GM12878 (cell line): ENCODE results near the gene ATP8A1. TPM values are rescaled to one million over a fixed set of nuclear protein-coding genes. Genes with fewer than 3 reads are reported as not detected.

ENCODE experiments used
- GATAD2B ChIP-seq: fragments of 450-650 bp; conservative IDR thresholded peaks from 2 replicates; pipeline ENCODE4 v1.6.1; 2017; ENCODE audit warnings: low read depth, mild to moderate bottlenecking, moderate library complexity
- KDM1A ChIP-seq: fragments of 200-600 bp; sonication (generic); IDR thresholded peaks from 2 replicates; pipeline ENCODE4 v1.6.1; 2016; ENCODE audit warnings: borderline replicate concordance
- MEF2A ChIP-seq: IDR thresholded peaks from 2 replicates; pipeline ENCODE4 v1.6.1; 2011; ENCODE audit warnings: low read depth, mild to moderate bottlenecking, low read length, moderate library complexity; ENCODE audit not compliant: insufficient read depth
- NFYB ChIP-seq: IDR thresholded peaks from 2 replicates; pipeline ENCODE4 v1.6.1; 2011; ENCODE audit warnings: low read depth, mild to moderate bottlenecking, low read length, improper control_type of control experiment, moderate library complexity; ENCODE audit not compliant: insufficient read depth
- SIX5 ChIP-seq: IDR thresholded peaks from 2 replicates; pipeline ENCODE4 v1.6.1; 2011; ENCODE audit warnings: mild to moderate bottlenecking, low read depth, low read length, moderate library complexity; ENCODE audit not compliant: severe bottlenecking
- SMC3 ChIP-seq: IDR thresholded peaks from 2 replicates; pipeline ENCODE4 v1.6.1; 2011; ENCODE audit warnings: low read length, improper control_type of control experiment, borderline replicate concordance
- ZNF217 ChIP-seq: fragments of 450-650 bp; IDR thresholded peaks from 2 replicates; pipeline ENCODE4 v1.6.1; 2017; ENCODE audit warnings: antibody characterized with exemption, mild to moderate bottlenecking
- polyA plus RNA-seq, 11 experiments: library from polyadenylated mRNA; depleted of rRNA in 4 of 11; unstranded in 6 of 11; stranded (reverse) in 5 of 11; fragments of >200 nt; fragmentation: Nextera tagmentation in 4 of 11; fragmentation: Illumina TruSeq in 1 of 11; extraction: Ambion mirVana in 4 of 11; extraction: Trizol in 1 of 11; gene quantifications; 1 replicate in 1 of 11; 2 replicates in 10 of 11; pipeline versions ENCODE4 v1.2.1 to v1.2.3, GENCODE V29; 2011 to 2016; ENCODE audit warnings: inconsistent platforms in 2 of 11, missing spikeins in 2 of 11, low read depth in 1 of 11
- total RNA-seq, 4 experiments: library from RNA; depleted of rRNA in 3 of 4; stranded (reverse); fragments of >200 nt in 3 of 4; fragmentation: Illumina TruSeq in 1 of 4; extraction: Trizol in 1 of 4; gene quantifications; 2 replicates each; pipeline versions ENCODE4 v1.2.1 to v1.2.3, GENCODE V29; 2013 to 2021
- TF ChIP-seq, protein P1 (sequence below): fragments of 450-650 bp; IDR thresholded peaks from 2 replicates; pipeline ENCODE4 v1.6.1; 2017; ENCODE audit warnings: mild to moderate bottlenecking, moderate library complexity
- TF ChIP-seq, protein P2 (sequence below): IDR thresholded peaks from 2 replicates; pipeline ENCODE4 v1.6.1; 2012; ENCODE audit warnings: improper control_type of control experiment, low read depth, low read length; ENCODE audit not compliant: insufficient replicate concordance

Gene ATP8A1
- total and polyA plus RNA-seq, 10 of the 15 experiments (the other 5 are each of a cell fraction or from before 2014, with no cell fraction given), result 9.0 to 116 (median 37.3) TPM

DNA sequence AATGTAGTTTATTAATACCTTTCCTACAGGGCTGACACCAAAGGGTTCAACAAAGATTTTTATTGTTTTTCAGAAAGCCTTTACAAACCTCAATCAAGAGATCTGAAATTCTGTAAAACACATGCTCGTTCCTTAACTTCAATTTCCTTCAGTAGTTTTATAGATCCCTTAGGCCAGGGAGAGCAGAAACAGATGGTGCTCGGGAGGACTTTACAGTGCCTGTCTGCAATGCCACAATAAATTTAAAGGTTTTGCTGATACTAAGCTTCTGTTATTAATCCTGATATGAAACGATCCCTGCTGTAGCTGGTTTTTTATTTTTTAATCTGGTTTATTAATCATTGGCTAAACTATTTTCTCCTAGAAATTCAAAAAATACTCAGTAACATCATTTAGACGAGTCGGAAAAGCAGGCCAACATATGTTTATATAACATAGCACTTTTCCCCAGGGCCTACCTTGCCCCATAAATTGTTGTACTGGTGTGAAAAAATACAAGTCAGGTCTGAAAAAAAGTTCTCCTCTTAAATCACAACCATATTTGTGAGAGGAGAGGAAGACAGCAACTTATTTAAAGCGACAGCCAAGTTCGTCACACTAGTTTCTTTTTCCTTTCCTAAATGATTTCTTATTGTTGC is 219.9 kb downstream of the ATP8A1 start (continued):
- TF ChIP-seq, protein P1, sequence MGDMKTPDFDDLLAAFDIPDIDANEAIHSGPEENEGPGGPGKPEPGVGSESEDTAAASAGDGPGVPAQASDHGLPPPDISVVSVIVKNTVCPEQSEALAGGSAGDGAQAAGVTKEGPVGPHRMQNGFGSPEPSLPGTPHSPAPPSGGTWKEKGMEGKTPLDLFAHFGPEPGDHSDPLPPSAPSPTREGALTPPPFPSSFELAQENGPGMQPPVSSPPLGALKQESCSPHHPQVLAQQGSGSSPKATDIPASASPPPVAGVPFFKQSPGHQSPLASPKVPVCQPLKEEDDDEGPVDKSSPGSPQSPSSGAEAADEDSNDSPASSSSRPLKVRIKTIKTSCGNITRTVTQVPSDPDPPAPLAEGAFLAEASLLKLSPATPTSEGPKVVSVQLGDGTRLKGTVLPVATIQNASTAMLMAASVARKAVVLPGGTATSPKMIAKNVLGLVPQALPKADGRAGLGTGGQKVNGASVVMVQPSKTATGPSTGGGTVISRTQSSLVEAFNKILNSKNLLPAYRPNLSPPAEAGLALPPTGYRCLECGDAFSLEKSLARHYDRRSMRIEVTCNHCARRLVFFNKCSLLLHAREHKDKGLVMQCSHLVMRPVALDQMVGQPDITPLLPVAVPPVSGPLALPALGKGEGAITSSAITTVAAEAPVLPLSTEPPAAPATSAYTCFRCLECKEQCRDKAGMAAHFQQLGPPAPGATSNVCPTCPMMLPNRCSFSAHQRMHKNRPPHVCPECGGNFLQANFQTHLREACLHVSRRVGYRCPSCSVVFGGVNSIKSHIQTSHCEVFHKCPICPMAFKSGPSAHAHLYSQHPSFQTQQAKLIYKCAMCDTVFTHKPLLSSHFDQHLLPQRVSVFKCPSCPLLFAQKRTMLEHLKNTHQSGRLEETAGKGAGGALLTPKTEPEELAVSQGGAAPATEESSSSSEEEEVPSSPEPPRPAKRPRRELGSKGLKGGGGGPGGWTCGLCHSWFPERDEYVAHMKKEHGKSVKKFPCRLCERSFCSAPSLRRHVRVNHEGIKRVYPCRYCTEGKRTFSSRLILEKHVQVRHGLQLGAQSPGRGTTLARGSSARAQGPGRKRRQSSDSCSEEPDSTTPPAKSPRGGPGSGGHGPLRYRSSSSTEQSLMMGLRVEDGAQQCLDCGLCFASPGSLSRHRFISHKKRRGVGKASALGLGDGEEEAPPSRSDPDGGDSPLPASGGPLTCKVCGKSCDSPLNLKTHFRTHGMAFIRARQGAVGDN, result no peak
- TF ChIP-seq SMC3 (no peak), KDM1A (no peak), ZNF217 (no peak), MEF2A (no peak), NFYB (no peak), SIX5 (no peak), GATAD2B (no peak)
- TF ChIP-seq, protein P2, sequence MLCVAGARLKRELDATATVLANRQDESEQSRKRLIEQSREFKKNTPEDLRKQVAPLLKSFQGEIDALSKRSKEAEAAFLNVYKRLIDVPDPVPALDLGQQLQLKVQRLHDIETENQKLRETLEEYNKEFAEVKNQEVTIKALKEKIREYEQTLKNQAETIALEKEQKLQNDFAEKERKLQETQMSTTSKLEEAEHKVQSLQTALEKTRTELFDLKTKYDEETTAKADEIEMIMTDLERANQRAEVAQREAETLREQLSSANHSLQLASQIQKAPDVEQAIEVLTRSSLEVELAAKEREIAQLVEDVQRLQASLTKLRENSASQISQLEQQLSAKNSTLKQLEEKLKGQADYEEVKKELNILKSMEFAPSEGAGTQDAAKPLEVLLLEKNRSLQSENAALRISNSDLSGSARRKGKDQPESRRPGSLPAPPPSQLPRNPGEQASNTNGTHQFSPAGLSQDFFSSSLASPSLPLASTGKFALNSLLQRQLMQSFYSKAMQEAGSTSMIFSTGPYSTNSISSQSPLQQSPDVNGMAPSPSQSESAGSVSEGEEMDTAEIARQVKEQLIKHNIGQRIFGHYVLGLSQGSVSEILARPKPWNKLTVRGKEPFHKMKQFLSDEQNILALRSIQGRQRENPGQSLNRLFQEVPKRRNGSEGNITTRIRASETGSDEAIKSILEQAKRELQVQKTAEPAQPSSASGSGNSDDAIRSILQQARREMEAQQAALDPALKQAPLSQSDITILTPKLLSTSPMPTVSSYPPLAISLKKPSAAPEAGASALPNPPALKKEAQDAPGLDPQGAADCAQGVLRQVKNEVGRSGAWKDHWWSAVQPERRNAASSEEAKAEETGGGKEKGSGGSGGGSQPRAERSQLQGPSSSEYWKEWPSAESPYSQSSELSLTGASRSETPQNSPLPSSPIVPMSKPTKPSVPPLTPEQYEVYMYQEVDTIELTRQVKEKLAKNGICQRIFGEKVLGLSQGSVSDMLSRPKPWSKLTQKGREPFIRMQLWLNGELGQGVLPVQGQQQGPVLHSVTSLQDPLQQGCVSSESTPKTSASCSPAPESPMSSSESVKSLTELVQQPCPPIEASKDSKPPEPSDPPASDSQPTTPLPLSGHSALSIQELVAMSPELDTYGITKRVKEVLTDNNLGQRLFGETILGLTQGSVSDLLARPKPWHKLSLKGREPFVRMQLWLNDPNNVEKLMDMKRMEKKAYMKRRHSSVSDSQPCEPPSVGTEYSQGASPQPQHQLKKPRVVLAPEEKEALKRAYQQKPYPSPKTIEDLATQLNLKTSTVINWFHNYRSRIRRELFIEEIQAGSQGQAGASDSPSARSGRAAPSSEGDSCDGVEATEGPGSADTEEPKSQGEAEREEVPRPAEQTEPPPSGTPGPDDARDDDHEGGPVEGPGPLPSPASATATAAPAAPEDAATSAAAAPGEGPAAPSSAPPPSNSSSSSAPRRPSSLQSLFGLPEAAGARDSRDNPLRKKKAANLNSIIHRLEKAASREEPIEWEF, result no peak
